HG03565 (cell line): Measurements from ENCODE around the gene DNASE1L1.

Experiments used
- ATAC-seq: cut with Tn5 transposase; IDR thresholded peaks from one replicate; pipeline ENCODE4 v1.9.1; 2021; ENCODE audit warnings: mild to moderate bottlenecking, moderate library complexity; ENCODE audit not compliant: unreplicated experiment

DNASE1L1 gene, protein sequence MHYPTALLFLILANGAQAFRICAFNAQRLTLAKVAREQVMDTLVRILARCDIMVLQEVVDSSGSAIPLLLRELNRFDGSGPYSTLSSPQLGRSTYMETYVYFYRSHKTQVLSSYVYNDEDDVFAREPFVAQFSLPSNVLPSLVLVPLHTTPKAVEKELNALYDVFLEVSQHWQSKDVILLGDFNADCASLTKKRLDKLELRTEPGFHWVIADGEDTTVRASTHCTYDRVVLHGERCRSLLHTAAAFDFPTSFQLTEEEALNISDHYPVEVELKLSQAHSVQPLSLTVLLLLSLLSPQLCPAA

DNA sequence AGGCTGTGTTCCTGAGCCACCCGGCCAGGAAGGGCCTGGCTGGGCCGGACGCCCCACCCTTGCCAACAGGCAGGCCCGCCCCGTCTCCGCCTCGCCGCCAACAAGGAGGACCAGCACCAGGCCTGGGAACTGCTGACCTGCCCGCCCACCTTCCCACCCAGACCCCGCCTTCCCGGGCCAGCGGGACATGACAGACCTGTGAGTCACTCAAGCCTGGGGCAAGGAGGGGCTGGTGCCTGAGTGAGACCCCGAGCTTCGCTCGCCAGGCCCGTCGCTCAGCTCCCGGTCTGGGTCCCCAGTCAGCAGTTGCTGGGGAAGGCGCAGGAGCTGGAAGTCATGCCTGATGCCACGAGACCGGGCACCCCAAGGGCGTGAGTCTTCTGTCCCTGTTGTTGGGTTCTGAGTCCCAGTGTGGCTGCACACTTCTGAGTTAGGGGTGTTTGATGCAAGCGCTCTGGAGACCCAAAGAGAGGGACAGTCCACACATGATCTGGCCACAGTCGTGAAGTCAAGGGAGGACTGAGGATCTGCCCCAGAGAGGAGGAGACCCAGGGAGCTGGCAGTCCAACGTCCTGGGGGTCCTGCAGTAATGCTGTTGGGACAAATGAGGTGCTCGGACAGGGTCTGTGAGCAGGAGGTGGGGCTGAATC, at the start of gene DNASE1L1:
Gene DNASE1L1, minus strand, starts transcription at position 33 of the 650 bp plus-strand sequence. CDS start 3,686 bp downstream, outside the sequence.
- ATAC-seq: no peak

DNA sequence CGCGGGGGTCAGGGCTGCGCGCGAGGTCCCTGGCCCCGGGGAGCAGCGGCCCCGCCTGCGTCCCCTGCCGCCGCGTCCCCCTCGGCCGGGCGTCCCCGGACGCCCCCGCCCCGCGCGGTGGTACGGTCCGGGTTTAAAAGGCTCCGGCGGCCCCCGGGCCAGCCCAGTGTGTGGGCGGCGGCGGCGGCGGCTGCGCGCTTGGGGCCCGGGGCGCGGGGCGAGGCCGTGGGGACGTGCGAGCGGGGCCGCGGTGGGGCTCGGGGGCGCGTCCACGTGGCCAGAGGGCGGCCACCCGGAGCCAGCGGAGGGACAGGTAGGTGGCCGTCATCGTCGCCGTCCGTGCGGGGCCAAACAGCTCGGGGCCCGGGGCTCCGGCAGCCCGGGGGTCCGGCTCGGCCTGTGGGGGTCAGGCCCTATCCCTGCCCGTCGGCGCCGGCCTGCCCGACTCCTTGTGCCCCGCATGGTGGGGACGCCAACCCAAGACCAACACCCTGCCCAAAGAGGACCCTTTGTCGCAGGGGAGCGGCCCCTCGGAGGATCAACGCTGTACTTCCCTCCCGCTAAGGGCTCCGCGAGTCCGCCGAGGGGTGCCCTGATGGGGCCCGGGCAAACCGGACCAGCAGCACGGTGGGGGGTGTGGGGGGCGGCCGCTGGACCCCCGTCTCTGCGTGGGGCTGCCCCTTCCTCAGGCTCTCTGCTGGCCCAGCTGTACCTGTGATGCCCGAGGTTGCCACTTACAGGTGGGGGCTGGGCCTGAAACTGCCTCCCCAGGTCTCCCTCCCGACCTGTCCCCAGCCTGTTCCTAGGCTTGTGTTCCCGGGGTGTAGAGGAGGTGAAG, 49.3 kb upstream of the DNASE1L1 start, which contains the start of gene PLXNA3:
Gene PLXNA3, plus strand, starts transcription at position 166 of the 838 bp plus-strand sequence. CDS start 1,903 bp downstream, outside the sequence.
- peak; percentile 55 for ATAC-seq

DNA sequence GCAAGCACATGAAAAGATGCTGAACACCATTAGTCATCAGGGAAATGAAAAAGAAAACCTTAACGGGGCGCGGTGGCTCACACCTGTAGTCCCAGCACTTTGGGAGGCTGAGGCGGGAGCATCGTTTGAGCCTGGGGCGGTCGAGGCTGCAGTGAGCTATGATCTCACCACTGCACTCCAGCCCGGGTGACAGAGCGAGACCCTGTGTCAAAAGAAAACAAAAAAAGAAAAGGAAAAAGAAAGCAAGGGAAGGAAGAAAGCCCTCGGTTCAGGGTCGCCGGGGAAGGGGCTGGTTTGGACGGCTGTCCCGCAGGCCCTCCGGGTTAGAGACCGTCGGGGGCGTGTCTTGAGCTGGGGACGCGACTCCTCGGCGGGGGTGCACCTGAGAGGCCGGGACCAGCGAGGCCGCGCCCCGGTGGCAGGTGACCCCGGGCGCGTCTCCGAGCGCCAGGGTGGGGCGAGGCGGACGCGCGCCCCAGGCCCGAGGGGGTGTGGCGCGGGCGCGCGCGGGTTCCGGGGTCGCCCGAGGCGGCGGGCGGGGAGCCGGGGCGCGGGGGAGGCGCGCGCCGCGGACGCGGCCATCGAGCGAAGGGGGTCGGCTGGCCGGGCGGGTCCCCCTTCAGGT, 48.5 kb upstream of the DNASE1L1 start:
- peak; percentile 44 for ATAC-seq

DNA sequence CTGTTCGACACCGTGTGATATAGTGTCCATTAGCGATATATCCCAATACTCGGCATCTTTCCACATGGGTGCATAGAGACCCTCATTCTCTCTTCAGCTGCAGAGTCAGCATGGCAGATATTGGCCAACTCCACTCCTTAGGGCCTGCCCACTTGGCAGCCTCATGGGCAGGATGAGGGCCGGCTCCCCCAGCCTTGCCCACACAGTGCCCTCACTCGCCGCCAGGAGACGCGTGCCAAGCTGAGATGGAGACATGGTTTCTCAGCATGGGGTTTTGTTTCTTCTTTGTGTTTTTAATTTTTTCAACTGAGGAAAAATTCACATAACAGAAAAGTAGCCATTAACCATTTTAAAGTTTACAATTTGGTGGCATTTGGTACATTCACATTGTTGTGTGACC, 43.8 kb upstream of the DNASE1L1 start:
- no peak for ATAC-seq

DNA sequence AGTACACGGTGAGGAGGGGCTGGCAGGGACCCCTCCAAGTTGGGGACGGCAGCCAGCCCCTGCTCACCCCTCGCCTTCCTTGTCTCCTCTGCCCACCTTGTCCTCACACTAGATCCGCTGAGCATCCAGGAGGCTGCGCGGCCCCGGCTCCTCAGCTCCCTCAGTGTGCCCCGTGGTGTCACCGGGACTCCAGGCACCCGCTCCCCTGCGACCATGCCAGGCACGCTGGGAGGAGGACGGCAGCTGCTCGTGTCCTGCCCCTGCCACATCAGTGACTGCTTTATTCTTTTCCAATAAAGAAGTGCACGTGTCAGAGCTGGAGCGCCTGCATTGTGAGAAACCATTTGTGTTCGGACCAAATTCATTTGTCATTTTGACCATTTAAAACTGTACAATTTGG, 41.3 kb upstream of the DNASE1L1 start:
- ATAC-seq: no peak

DNA sequence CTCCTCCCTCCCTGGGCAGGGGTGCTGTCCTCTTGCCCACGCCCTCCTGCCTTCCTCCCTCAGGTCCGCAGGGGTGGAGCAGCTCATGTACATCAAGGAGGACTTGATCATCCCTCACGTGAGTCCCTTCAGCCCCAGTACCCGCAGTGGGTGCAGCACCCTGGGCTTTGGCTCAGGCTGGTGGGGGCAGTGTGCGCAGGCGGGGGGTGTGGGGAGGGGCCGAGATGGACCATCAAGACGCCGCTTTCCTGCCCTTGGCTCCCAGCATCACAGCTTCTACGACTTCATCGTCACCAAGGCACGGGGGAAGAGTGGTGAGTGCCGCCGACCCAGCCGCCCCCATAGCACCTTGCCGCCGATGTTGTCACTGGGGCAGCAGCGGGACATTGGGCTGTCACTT, 40.6 kb upstream of the DNASE1L1 start:
- ATAC-seq: no peak

DNA sequence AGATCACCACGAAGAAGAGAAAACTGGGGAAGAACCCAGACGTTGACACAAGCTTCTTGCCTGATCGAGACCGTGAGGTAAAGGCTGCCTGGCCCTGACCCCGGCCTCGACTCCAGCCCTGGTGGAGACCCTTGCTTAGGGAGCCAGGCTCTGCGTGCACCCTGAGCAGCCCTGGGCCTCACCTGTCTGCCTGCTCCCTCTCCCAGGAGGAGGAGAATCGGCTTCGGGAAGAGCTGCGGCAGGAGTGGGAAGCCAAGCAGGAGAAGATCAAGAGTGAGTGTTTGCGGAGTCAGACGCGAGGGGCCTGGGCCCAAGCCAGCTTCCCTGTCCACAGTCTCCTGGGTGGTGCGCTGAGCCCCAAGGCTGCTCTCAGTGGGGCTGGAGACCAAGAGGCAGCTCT, 39.4 kb upstream of the DNASE1L1 start:
- ATAC-seq: no peak

DNA sequence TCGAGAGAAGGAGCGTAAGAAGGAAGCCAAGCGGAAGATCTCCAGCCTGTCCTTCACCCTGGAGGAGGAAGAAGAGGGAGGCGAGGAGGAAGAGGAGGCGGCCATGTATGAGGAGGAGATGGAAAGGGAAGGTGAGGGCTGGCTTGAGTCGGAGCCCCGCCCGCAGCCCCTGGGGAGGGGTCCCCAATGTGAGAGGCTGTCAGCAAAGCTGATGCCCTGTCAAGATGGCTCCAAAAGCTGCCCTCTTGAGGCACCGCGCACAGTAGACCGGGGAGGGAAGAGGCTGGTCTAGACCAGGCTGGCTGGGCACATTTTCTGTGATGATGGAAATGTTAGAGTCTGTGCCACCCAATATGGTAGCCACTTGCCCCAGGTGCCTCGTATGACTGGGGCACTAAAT, 37.4 kb upstream of the DNASE1L1 start:
- no peak for ATAC-seq

DNA sequence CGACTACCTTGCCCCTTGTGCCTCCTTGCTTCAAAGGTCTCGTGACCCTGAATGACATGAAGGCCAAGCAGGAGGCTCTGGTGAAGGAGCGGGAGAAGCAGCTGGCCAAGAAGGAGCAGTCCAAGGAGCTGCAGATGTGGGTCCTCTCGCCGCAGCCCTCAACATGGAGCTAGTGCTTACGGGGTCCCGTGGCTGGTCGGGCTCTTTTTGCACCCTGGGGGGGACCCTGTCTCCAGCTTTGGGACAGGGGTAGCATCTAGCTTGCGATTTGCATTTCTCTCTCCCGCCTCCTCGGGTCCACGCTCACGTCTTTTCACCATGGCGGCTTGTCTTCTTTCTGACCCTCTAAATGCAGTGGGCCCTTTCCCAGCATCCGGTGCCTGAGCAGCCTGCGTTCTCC, 36.7 kb upstream of the DNASE1L1 start:
- ATAC-seq: no peak

DNA sequence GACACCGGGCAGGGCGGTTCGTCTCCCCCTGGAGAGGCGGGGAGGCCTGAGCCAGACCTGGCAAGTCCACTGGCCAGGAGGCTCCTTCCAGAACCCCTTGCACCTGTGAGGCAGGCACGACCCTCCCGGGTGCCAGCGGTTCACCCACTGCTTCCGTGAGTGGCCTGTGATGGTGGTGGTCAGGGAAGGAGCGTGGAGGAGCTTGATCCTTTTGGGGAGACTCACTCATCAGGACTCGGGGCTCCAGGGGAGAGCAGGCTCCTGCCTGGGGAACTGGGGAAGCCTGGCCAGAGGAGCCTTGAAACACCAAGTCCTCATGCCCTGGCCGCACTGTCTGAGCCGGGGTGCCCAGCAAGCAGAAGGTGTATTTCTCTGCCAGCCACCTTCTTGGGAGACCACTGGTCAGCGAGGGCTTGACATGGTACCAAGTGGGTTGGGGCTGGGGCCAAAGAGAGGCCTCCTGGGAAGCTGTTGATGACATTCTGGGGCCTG, 35.7 kb upstream of the DNASE1L1 start:
- no peak for ATAC-seq

DNA sequence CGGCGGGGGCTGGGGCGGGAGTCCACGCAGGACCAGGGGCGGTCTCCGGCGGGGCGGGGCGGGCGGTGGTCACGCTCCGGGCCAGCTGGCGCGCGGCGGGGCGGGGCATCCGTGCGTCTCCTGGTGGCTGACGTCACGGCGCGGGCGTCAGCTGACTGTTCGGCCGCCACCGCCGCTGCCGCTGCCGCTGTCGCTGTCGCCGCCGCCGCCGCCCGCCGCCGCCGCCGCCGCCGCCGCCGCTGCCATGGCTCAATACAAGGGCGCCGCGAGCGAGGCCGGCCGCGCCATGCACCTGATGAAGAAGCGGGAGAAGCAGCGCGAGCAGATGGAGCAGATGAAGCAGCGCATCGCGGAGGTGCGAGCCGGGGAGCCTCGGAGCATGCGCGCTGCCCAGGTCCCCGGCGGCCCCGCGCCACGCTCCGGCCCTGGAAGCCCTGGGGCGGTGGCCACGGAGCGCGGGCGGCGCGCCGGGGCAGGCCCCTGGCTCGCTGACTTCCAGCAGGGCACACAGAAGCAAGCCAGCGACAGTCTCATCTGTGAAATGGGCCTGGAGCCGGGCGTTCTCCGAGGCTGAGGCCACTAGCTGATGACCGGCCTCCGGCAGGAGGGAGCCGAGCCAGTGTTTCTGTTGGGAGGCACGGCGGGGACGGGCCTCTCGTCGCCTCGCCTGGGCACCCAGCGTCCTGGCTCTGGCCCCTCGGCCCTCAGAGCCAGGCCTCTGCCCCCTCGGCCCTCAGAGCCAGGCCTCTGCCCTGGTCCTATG, 35.1 kb upstream of the DNASE1L1 start, which contains the start of gene FAM50A:
Gene FAM50A, plus strand, starts transcription at position 150 of the 763 bp plus-strand sequence. Its CDS starts 95 bp downstream, at position 245.
- peak; percentile 50 for ATAC-seq

DNA sequence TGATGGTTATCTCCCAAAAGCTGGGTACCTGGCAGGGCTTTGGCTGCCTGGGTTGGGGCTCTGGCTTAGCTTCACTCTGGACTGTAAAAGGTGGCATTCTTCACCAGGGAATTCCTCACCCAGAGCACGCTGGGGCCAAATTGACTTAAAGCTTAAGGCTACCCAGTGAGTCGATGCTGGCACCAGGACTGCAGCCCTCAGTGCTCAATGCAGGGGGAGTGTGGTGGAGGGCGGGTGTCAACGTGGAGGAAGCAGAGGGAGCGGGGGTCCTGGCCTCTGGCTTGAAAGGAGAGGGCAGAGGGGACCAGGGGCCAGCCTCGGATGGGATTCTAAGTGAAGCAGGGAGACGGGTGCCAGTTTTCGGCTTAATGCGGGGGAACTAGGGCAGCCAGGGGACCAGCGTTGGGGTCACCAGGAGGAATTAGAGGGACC, 34.4 kb upstream of the DNASE1L1 start:
- no peak for ATAC-seq

DNA sequence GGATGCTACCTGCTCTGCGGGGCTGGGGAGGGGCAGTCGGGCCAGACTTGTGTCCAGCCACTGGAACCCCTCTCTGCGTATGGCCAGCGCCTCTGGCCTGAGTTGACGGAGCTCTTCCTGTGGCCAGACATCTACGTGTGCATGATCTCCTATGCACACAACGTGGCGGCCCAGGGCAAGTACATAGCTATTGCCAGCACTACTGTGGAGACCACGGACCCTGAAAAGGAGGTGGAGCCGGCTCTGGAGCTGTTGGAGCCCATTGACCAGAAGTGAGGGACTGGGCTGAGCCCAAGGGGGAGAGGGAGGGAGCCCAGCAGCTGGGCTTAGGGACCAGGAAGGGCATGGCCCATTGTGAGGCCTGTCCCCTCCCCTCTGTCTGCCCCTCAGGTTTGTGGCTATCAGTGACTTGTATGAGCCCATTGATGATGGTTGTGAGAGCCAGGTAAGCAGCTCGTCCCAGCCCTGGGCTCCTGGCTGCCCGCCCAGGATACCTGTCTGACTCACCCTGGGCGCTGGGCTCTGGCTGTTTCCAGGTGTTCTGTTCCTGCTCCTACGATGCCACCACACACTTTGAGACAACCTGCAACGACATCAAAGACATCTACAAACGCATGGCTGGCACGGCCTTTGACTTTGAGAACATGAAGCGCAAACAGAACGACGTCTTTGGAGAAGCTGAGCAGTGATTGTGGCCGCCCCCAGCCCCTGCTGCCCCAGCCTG, 33.1 kb upstream of the DNASE1L1 start:
- ATAC-seq: no peak

DNA sequence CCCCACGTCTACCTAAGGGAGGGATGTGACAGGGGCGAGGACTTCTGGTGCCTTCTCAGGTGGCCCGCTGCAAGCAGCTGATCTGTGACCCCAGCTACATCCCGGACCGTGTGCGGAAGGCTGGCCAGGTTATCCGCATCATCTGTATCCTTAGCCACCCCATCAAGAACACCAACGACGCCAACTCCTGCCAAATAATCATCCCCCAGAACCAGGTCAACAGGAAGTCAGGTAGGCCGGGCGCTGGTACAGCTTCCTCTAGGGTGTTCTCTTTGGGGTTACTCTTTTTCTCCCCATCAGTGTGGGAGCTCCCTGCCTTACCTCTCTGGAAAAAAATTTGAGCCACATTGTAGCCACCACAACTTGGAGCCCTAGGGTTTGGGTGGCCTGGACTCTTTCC, 32.5 kb upstream of the DNASE1L1 start:
- ATAC-seq: no peak

DNA sequence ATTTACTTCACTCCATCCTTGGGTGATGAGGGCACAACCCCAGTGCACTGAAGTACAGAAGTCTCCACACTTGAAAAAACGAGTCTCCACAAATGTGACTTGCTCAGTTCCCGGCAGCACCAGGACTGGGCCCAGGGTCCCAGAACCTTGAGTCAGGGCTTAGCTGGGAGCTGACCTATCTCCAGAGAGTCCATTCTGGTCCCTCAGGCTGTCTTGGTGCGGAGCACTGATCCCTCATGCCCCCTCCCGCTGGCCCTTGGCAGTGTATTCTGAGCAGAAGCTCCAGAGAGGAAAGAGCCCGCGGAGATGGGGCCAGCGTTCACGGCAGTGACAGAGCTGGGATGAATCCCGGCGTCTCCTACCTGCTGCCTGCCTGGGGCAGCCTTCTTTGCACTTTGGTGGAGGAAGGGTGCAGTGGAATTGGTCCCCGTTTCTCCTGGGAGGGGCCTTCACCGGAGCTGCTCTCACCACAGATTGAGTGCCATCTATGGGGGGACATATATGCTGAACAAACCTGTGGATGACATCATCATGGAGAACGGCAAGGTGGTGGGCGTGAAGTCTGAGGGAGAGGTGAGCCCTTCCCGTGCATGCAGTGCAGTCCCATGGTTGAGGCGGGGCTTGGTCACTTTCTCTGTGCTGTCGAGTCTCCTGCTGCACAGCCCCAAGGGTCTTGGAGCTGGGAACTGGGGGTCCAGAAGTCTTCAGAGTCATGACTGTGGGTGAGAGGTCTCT, 31.7 kb upstream of the DNASE1L1 start:
- no peak for ATAC-seq

DNA sequence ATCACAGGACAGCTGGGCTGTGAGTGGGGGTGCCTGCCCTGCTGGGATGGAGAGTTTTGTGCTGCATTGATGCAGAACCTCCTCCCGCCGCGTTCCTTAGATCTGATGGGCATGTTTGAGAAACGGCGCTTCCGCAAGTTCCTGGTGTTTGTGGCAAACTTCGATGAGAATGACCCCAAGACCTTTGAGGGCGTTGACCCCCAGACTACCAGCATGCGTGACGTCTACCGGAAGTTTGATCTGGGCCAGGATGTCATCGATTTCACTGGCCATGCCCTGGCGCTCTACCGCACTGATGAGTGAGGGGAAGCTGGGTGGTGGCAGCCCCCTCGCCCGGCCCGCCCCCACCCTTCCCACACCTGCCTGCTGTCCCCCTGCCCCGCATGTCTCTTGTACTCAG, 30.8 kb upstream of the DNASE1L1 start:
- no peak for ATAC-seq

DNA sequence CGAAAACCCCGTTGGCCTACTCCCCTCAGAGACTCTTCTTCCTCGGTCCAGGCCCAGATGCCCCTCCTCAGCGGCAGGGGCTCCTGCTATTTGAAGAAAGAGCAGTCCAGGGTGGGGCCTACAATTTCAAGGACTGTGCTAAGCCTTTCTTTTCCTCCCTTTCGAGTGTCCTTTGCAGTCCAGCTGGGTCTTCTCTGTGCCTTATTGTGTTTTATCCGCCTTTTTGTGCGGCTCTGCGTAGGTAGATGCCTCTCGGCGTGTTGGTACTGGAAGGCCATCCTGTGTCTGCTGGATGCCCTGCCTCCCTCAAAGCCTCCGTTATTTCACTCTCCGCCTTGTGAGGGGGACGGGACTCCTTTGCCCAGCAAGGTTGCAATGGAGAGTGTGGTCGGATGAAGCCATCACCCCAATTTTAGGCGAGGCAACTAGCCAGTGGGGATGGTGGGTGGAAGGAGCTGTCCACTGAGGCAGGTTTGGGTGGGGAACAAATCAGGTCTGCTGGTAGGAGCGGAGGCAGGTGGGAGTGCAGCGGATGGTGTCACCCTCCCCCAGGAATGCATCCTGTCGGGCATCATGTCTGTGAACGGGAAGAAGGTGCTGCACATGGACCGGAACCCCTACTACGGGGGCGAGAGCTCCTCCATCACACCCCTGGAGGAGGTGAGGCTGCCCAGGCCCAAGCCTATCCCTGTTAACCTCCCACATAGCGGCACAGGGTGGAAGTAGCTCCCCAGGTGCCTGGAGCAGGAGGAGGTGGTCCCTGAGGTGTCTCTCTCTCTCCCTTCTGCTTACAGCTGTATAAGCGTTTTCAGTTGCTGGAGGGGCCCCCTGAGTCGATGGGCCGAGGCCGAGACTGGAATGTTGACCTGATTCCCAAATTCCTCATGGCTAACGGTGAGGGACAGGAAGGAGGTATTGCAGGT, 29.2 kb upstream of the DNASE1L1 start:
- no peak for ATAC-seq
